ENCODE results near the gene WWC2.

Gene WWC2

GRCh38 chr4:183256343-183256742, 157.3 kb downstream of the WWC2 start:
- Histone ChIP-seq H3K27me3 (ENCODE audit: low read length) (no peaks in the 10 kb centered on the region), H2AFZ (ENCODE audit: low read depth, low read length, severe bottlenecking) (no peak overlapping the region), H3K9me3 (ENCODE audit: insufficient read depth, low read length) (no peaks in the 10 kb centered on the region), H3F3A (ENCODE audit: insufficient read depth) (no peaks in the 10 kb centered on the region), H3K27ac (ENCODE audit: low read depth, low read length) (no peak overlapping the region), H3K9ac (ENCODE audit: low read length) (no peak overlapping the region), H4K20me1 (ENCODE audit: low read depth, low read length) (no peaks in the 10 kb centered on the region; the same call in 1 of the 2 replicates), H3K9me2 (replicated peaks; ENCODE audit: insufficient read depth, low read length) (no peaks in the 10 kb centered on the region), H3K36me3 (ENCODE audit: low read length) (no peaks in the 10 kb centered on the region), H3K4me2 (ENCODE audit: low read depth, low read length, poor library complexity, severe bottlenecking) (no peak overlapping the region), H3K4me3 (ENCODE audit: insufficient read depth, low read length, poor library complexity, severe bottlenecking) (no peak overlapping the region), H3K79me2 (ENCODE audit: insufficient read depth, low read length) (no peaks in the 10 kb centered on the region)
- TF ChIP-seq CTCF (IDR thresholded peaks at IDR 0.05; ENCODE audit: insufficient read depth, low read length, poor library complexity, severe bottlenecking): no peak
- no peak for TF ChIP-seq EZH2phosphoT487 (conservative IDR thresholded peaks at IDR 0.05; ENCODE audit: low read length)

GRCh38 chr4:183256756-183257385, 157.8 kb downstream of the WWC2 start:
- no peaks in the 10 kb centered on the region; the same call in 1 of the 2 replicates for H4K20me1 ChIP-seq (ENCODE audit: low read depth, low read length)
- H3F3A ChIP-seq (ENCODE audit: insufficient read depth): no peaks in the 10 kb centered on the region
- H3K9ac ChIP-seq (ENCODE audit: low read length): no peak overlapping the region
- no peaks in the 10 kb centered on the region for H3K27me3 ChIP-seq (ENCODE audit: low read length)
- H3K4me3 ChIP-seq (ENCODE audit: insufficient read depth, low read length, poor library complexity, severe bottlenecking): no peak overlapping the region
- H3K9me2 ChIP-seq (replicated peaks; ENCODE audit: insufficient read depth, low read length): no peaks in the 10 kb centered on the region
- H3K27ac ChIP-seq (ENCODE audit: low read depth, low read length): no peak overlapping the region
- H3K79me2 ChIP-seq (ENCODE audit: insufficient read depth, low read length): no peaks in the 10 kb centered on the region
- H3K9me3 ChIP-seq (ENCODE audit: insufficient read depth, low read length): no peaks in the 10 kb centered on the region
- no peak overlapping the region for H3K4me2 ChIP-seq (ENCODE audit: low read depth, low read length, poor library complexity, severe bottlenecking)
- H3K36me3 ChIP-seq (ENCODE audit: low read length): no peaks in the 10 kb centered on the region
- H2AFZ ChIP-seq (ENCODE audit: low read depth, low read length, severe bottlenecking): no peak overlapping the region
- peak; percentile 64 for TF ChIP-seq CTCF (IDR thresholded peaks at IDR 0.05; ENCODE audit: insufficient read depth, low read length, poor library complexity, severe bottlenecking)
- TF ChIP-seq EZH2phosphoT487 (conservative IDR thresholded peaks at IDR 0.05; ENCODE audit: low read length): no peak

- H3K27me3 ChIP-seq (ENCODE audit: low read length): no peaks in the 10 kb centered on the region
- no peaks in the 10 kb centered on the region for H3F3A ChIP-seq (ENCODE audit: insufficient read depth)
- H3K9me3 ChIP-seq (ENCODE audit: insufficient read depth, low read length): no peaks in the 10 kb centered on the region
- no peak overlapping the region for H2AFZ ChIP-seq (ENCODE audit: low read depth, low read length, severe bottlenecking)
- TF ChIP-seq EZH2phosphoT487 (conservative IDR thresholded peaks at IDR 0.05; ENCODE audit: low read length) (no peak), CTCF (IDR thresholded peaks at IDR 0.05; ENCODE audit: insufficient read depth, low read length, poor library complexity, severe bottlenecking) (no peak)
- no peak overlapping the region for H3K9ac ChIP-seq (ENCODE audit: low read length)
- H3K4me3 ChIP-seq (ENCODE audit: insufficient read depth, low read length, poor library complexity, severe bottlenecking): no peak overlapping the region
- no peaks in the 10 kb centered on the region for H3K36me3 ChIP-seq (ENCODE audit: low read length)
- H3K4me2 ChIP-seq (ENCODE audit: low read depth, low read length, poor library complexity, severe bottlenecking): no peak overlapping the region
- H3K27ac ChIP-seq (ENCODE audit: low read depth, low read length): no peak overlapping the region
- H4K20me1 ChIP-seq (ENCODE audit: low read depth, low read length): no peaks in the 10 kb centered on the region; the same call in 1 of the 2 replicates
- H3K79me2 ChIP-seq (ENCODE audit: insufficient read depth, low read length): no peaks in the 10 kb centered on the region
- H3K9me2 ChIP-seq (replicated peaks; ENCODE audit: insufficient read depth, low read length): no peaks in the 10 kb centered on the region
Measured at GRCh38 chr4:183257808-183258207, 158.8 kb downstream of the WWC2 start.
